Esophagus muscularis mucosa (tissue), 4 donors: ENCODE measurements around the gene MTX2.

Source experiments
- CTCF ChIP-seq, 3 experiments: fragments of 200-600 bp in 2 of 3; fragments of 450-650 bp in 1 of 3; sonication (generic) in 2 of 3; IDR thresholded peaks; one replicate each; pipeline ENCODE4 v1.5.1; 2017 to 2019; ENCODE audit warnings: antibody characterized with exemption in 3 of 3, mild to moderate bottlenecking in 2 of 3, moderate library complexity in 1 of 3
- EP300 ChIP-seq: sonication (generic); formaldehyde crosslinking; IDR thresholded peaks from one replicate; pipeline ENCODE4 v1.6.1; 2017; ENCODE audit warnings: antibody characterized with exemption
- POLR2A ChIP-seq: fragments of 450-650 bp; IDR thresholded peaks from one replicate; pipeline ENCODE4 v1.6.1; 2017; ENCODE audit warnings: antibody characterized with exemption, moderate library complexity, mild to moderate bottlenecking, low read depth

GRCh38 chr2:176293334-176293733, 24.1 kb downstream of the MTX2 start:
- TF ChIP-seq CTCF (IDR thresholded peaks at IDR 0.05), result no peak
- no peak for TF ChIP-seq POLR2A
- no peak for TF ChIP-seq EP300
